Activated naive CD8-positive, alpha-beta T cell treated with anti-CD3 and anti-CD28 coated beads, Interleukin-2, amount 50 U/mL, for 16 hours (primary cell): ENCODE data around the gene GNAI3.

Experiments
- DNase-seq: peaks from one replicate; pipeline ENCODE4 v3.0.0-alpha.2; 2020; ENCODE audit warnings: low read depth, low spot score

The GNAI3 gene

GRCh38 chr1:109636201-109636952 lies 88.0 kb downstream of the GNAI3 start:
- no peak for DNase-seq

- no peak for DNase-seq
Observed at GRCh38 chr1:109637446-109637845, 89.0 kb downstream of the GNAI3 start.

- DNase-seq, result no peak
Observed at GRCh38 chr1:109639063-109639840, 90.8 kb downstream of the GNAI3 start.

GRCh38 chr1:109639841-109640184 lies 91.4 kb downstream of the GNAI3 start:
- DNase-seq, result no peak

GRCh38 chr1:109640285-109640865 lies 92.0 kb downstream of the GNAI3 start:
- DNase-seq, result peak; percentile 88

GRCh38 chr1:109641078-109641740 lies 92.8 kb downstream of the GNAI3 start:
- no peak for DNase-seq

GRCh38 chr1:109641861-109642260 lies 93.4 kb downstream of the GNAI3 start:
- no peak for DNase-seq

- DNase-seq, result no peak
Observed at GRCh38 chr1:109642626-109643025, 94.2 kb downstream of the GNAI3 start.

GRCh38 chr1:109643385-109644230 lies 95.2 kb downstream of the GNAI3 start:
- DNase-seq, result peak; percentile 77

- no peak for DNase-seq
Observed at GRCh38 chr1:109644670-109645069, 96.3 kb downstream of the GNAI3 start.

- no peak for DNase-seq
Observed at GRCh38 chr1:109649491-109649914, 101.1 kb downstream of the GNAI3 start.

- no peak for DNase-seq
Observed at GRCh38 chr1:109650609-109651008, 102.2 kb downstream of the GNAI3 start.

GRCh38 chr1:109652402-109652801 lies 104.0 kb downstream of the GNAI3 start:
- no peak for DNase-seq

- DNase-seq, result no peak
Observed at GRCh38 chr1:109653306-109653705, 104.9 kb downstream of the GNAI3 start.

GRCh38 chr1:109654519-109654918 lies 106.1 kb downstream of the GNAI3 start:
- no peak for DNase-seq

- DNase-seq, result peak; percentile 26
Observed at GRCh38 chr1:109655615-109656519, 107.5 kb downstream of the GNAI3 start, which contains the start of gene GSTM4. TSS of gene GSTM4 (plus strand) at chr1:109656099. CDS start at chr1:109656390, 291 bp downstream.

GRCh38 chr1:109657395-109657794 lies 109.0 kb downstream of the GNAI3 start:
- no peak for DNase-seq

- no peak for DNase-seq
Observed at GRCh38 chr1:109657970-109658369, 109.6 kb downstream of the GNAI3 start.

- no peak for DNase-seq
Observed at GRCh38 chr1:109658533-109659042, 110.2 kb downstream of the GNAI3 start.

- DNase-seq, result no peak
Observed at GRCh38 chr1:109659145-109659544, 110.7 kb downstream of the GNAI3 start.
